ENCODE results near the gene DGKQ. TPM values are rescaled to one million over a fixed set of nuclear protein-coding genes. Genes with fewer than 3 reads are reported as not detected.

DGKQ gene
- total RNA-seq, 4 donors from 2014 or later: 1.2 to 12.7 (median 10.1) TPM

DNA sequence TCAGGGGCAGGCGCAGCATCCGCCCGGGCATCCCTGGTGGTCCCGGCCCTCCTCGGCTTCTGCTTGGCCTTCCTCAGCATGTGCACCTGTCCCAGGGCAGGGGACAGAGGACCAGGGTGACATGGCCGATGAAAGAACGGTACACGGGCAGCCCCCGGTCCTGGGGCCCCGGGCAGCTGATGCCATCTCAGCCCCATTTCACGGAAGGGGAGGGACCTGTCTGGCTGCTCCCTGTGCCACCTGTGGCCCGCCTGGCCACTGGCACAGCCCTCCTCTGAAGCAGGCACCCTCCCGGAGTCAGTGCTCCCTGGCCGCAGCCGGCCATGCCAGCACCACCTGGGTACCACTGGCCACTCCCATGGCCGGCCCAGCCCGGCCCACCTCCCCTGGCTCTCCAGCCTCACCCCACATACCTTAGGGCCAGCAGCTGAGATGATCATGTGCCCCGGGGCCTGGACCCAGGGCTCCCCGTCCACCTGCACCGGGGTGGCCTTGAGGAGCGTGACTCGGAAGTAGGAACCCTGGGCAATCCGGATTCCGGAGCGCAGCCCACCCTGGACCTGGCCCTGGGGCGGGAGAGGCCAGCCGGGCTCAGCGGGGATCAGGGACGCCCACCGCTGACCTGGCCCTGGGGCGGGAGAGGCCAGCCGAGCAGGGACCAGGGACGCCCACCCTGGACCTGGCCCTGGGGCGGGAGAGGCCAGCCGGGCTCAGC is 12.6 kb downstream of the DGKQ start:
- Histone ChIP-seq H3K36me3 (no peaks in the 10 kb centered on the region), H3K9me3 (no peaks in the 10 kb centered on the region), H3K27ac (no peak overlapping the region), H3K4me3 (no peak overlapping the region), H3K27me3 (no peaks in the 10 kb centered on the region), H3K4me1 (no peaks in the 10 kb centered on the region)
- intact Hi-C loops (cut with DNase I; ENCODE audit: low total_unique reads): no loop called here
- TF ChIP-seq, protein P1, sequence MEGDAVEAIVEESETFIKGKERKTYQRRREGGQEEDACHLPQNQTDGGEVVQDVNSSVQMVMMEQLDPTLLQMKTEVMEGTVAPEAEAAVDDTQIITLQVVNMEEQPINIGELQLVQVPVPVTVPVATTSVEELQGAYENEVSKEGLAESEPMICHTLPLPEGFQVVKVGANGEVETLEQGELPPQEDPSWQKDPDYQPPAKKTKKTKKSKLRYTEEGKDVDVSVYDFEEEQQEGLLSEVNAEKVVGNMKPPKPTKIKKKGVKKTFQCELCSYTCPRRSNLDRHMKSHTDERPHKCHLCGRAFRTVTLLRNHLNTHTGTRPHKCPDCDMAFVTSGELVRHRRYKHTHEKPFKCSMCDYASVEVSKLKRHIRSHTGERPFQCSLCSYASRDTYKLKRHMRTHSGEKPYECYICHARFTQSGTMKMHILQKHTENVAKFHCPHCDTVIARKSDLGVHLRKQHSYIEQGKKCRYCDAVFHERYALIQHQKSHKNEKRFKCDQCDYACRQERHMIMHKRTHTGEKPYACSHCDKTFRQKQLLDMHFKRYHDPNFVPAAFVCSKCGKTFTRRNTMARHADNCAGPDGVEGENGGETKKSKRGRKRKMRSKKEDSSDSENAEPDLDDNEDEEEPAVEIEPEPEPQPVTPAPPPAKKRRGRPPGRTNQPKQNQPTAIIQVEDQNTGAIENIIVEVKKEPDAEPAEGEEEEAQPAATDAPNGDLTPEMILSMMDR (IDR thresholded peaks at IDR 0.05): no peak
- TF ChIP-seq POLR2A (IDR thresholded peaks at IDR 0.05): no peak
- DNase-seq: no peak

DNA sequence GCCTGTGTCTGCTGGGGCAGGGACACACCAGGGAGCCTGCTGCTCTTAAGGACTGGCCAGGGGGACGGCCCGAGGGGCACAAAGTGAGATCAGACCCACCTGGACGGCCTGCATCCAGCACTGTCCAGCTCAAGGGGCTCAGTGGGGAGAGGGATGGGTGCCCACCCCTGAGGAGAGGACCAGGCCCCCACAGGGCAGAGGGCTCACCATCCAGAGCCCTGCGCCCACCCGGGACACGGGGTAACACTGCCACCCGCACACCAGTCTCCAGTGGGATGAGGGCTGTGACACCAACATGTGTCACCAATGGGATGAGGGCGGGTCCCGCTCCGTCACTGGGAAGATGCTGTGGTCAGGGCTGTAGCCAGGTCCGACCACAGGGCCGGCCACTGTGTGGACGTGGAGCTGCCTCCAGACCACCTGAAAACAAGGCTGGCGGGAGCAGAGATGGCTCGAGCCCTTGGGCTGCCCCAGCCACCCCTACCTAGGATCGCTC is 13.2 kb downstream of the DGKQ start:
- DNase-seq: peak in 1 of 2 donors; percentile 17
- no peaks in the 10 kb centered on the region for H3K9me3 ChIP-seq
- no peak overlapping the region for H3K27ac ChIP-seq
- no peaks in the 10 kb centered on the region for H3K4me1 ChIP-seq
- TF ChIP-seq, protein P1 (IDR thresholded peaks at IDR 0.05): no peak
- TF ChIP-seq POLR2A (IDR thresholded peaks at IDR 0.05): no peak
- intact Hi-C loops (cut with DNase I; ENCODE audit: low total_unique reads): no loop called here
- H3K27me3 ChIP-seq: no peaks in the 10 kb centered on the region
- no peaks in the 10 kb centered on the region for H3K36me3 ChIP-seq
- no peak overlapping the region for H3K4me3 ChIP-seq

DNA sequence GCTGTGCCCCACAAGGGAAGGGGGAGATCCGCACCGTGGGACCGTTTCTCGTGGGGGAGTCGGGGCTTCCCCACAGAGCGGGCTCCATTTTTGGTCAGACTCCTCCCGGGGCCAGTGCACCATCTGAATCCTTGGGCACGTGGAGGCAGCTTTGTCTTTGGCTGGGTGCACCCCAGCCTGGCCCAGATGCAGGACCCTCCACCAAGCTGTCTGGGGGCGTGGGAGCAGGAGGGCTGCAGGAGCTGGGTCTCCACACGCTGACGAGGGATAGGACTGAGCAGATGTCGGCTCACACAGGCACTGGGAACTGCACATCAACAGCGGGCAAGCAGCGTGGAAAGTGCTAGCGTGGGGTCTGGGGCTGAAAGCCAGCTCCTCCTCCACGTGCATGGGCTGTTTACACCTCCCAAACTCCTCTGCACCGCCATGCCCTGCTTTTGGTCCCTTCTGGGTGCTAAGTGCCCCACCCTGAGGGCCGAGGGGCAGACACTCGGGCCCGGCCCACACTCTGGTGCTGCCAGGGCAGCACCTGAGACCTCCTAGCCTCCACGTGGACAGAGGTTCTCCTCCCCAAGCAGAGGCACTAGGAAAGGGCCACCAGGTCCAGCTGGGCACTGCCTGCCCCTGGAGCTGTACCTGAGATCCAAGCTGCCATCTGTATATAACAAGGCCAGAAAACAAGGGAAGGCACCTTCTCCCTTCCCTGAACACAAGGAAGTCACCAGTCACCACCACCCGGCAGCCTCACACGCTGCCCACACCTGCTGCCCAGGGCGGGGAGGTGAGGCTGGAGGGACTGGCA is 13.8 kb downstream of the DGKQ start:
- no peaks in the 10 kb centered on the region for H3K36me3 ChIP-seq
- H3K4me1 ChIP-seq: no peaks in the 10 kb centered on the region
- no peak for TF ChIP-seq POLR2A (IDR thresholded peaks at IDR 0.05)
- TF ChIP-seq, protein P1 (IDR thresholded peaks at IDR 0.05): no peak
- H3K27me3 ChIP-seq: no peaks in the 10 kb centered on the region
- H3K9me3 ChIP-seq: no peaks in the 10 kb centered on the region
- no peak overlapping the region for H3K27ac ChIP-seq
- DNase-seq: peak in 1 of 2 donors; percentile 13
- intact Hi-C loops (cut with DNase I; ENCODE audit: low total_unique reads): no loop called here
- no peak overlapping the region for H3K4me3 ChIP-seq

DNA sequence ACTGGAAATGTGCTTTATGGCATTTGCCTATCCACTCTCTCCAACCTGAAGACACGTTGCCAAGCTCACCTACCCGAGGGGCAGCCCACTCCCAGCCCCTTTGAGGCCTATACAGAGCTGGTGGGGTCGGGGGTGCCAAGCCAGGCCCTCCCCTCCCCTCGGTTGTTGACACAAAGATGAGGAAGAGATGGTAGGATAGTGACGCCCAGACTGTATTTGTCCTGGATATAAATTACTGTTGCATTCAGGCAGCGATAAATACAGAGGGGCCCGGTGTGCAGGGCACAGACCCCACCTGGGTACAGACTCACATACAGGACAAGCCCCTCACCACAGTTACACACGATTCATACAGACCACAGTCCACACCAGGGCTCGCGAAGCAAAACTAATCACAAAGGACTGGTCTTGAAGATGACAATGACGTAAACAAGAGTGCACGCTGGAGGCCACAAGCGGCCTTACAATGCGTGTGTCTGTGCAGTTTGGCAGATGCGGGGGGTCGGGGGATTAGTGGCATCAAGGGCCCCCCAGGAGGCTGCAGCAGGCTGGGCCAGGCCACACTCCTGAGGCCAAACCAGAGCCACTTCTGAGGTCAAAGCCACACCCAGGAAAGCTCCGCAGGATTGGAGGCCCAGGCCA is 14.6 kb downstream of the DGKQ start:
- TF ChIP-seq, protein P1 (IDR thresholded peaks at IDR 0.05): no peak
- TF ChIP-seq POLR2A (IDR thresholded peaks at IDR 0.05): no peak
- Histone ChIP-seq H3K9me3 (no peaks in the 10 kb centered on the region), H3K4me1 (no peaks in the 10 kb centered on the region), H3K36me3 (no peaks in the 10 kb centered on the region), H3K27me3 (no peaks in the 10 kb centered on the region), H3K27ac (no peak overlapping the region), H3K4me3 (no peak overlapping the region)
- intact Hi-C loops (cut with DNase I; ENCODE audit: low total_unique reads): no loop called here
- peak; percentile 11 to 13 for DNase-seq
